ENCODE measurements around the gene CTBP2.

CTBP2 gene

GRCh38 chr10:125021686-125022344, 138.5 kb downstream of the CTBP2 start:
- Histone ChIP-seq H3K27ac (no peak overlapping the region), H3K4me3 (no peak overlapping the region)

GRCh38 chr10:125020871-125021270, 139.5 kb downstream of the CTBP2 start:
- Histone ChIP-seq H3K27ac (no peak overlapping the region), H3K4me3 (no peak overlapping the region)

DNA sequence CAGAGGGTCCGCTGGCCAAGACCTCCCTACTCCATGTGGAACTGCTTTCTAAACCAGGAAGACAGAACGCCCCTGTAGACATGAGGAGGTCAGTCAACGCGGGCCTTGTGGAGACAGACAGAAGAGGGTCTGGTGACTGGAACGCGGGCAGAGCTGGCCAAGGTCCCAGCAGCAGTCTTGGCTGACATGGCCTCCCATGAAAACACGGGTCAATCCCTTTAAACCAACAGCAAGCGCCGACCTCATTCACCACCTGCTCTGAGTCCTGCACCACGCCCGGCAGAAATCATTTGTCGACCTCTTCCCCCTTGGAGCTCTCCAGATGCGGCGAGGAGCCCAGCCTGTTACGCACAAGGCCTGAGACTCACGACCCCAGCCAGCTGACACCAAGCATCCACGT, 140.0 kb downstream of the CTBP2 start:
- Histone ChIP-seq H3K4me3 (no peak overlapping the region), H3K27ac (no peak overlapping the region)

DNA sequence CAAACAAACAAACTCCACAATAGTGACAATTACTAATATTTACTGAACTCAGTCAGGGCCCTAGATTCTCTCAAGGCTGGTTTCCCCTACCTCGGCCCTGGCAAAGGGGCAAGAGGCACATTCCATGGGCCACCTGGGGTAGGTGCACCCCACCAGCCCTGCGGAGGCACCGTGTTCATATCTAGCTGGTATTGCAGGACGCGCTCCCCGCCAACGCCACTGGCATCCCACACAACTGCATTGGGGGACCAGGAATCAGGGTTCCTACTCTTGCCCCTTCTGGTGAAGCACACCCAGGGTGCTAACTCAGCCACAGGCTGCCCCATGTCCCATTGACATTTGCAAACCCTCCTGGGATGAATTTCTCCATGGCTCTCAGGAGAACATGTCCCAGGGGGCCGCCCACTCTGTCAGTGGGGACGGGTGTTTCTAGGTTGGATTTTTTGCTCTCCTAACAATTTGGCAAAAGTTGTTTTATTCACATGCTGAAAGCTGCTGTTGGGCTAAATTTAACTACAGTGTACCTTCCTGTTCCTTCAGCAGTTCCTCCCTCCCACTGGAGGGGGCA, 141.7 kb downstream of the CTBP2 start:
- Histone ChIP-seq H3K27ac (no peak overlapping the region), H3K4me3 (no peak overlapping the region)

DNA sequence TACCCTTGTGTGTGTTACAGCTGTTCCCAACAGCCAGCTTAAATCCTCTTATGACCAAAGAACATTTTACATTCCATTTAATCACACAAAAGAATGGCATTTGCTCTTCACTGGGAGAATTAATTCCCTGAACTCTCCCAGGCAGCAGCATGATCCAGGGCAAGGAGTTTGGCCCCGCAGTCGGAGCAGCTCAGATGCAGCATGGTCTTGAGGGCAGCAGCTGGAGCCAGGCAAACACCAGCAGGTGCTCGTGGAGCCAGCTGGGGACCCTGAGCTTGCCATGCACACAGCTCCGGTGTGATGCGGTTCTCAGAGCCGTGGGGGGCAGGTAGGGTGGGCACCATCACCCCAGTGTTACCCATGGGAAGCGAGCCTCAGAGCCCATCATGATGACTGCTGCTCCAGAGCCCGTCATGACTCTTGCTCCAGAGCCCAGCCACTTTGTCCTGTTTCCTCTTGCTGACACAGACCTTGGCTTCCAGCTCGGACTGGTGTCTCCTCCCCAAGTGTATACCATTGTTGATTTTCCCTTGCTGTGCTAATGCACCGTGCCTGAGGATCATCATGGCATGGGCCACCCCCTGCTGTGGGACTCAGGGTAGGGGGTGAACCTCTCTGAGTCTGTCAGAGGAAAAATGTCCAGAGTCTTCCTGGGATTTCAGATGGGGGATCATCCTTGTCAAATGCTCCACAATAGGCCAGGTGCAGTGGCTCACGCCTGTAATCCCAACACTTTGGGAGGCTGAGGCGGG, 142.6 kb downstream of the CTBP2 start:
- H3K4me3 ChIP-seq: no peak overlapping the region
- peak overlapping the region in 3 of 21 experiments; percentile 36 to 78 (median 38) for H3K27ac ChIP-seq

DNA sequence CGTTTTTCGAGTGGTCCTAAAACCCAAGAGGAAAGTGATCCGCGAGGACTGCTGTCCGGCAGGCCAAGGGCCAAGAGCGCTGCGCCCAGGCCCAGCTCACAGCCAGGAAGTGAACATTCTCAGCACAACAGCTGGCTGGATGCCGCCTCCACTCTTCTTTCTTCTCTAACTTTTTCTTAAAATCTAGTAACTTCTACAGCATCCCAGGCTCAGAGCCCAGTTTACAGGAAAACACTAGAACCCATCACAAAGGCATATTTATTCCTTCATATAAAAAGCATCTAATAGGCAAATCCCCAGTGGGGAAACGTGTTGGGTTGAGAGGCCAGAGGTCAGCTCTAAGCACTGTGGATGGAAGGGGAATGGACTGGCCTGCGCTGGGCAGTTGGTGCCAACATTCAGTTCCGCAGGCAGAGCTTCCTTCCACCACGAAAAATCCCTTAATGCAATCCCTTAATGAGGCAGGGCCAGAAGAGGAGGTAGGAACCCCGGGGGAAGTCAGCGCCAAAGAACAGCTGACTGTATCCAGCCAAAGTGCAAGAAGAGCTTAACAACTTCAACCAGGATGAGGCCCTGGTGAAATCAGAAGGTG, 143.7 kb downstream of the CTBP2 start:
- Histone ChIP-seq H3K4me3 (no peak overlapping the region), H3K27ac (peak overlapping the region in 11 of 21 experiments; percentile 1 to 78 (median 11))

GRCh38 chr10:125016123-125016522, 144.2 kb downstream of the CTBP2 start:
- Histone ChIP-seq H3K27ac (peak overlapping the region in 11 of 21 experiments; percentile 1 to 78 (median 11)), H3K4me3 (no peak overlapping the region)

DNA sequence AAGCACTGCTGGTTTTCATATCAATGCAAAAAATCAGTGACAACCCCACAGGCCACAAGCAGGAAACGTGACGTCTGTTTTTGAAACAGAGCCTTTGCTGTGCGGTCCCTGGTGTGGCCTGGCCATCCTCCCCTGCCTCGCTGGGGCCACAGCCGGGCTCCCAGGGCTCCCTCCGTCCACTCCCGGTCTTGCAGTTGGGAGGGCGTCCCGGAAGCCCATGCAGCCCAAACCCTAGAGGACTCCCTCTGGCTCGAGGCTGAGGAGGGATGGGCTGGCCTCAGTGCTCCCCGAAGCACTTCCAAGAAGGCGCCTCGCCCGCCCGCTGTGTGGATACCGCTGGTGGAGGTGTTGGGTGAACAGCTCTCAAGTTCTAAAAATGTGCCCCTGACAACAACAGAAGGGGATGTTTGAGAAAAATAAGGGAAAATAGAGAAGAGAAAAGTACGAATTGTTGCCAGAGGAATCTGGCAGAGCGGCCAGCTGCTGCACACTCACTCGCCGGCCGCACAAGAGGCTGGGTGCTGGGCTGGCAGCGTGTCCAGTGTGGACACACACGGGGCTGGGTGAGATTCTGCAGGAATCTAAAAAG, 144.9 kb downstream of the CTBP2 start:
- Histone ChIP-seq H3K27ac (peak overlapping the region in 7 of 21 experiments; percentile 11 to 78 (median 48)), H3K4me3 (no peak overlapping the region)

DNA sequence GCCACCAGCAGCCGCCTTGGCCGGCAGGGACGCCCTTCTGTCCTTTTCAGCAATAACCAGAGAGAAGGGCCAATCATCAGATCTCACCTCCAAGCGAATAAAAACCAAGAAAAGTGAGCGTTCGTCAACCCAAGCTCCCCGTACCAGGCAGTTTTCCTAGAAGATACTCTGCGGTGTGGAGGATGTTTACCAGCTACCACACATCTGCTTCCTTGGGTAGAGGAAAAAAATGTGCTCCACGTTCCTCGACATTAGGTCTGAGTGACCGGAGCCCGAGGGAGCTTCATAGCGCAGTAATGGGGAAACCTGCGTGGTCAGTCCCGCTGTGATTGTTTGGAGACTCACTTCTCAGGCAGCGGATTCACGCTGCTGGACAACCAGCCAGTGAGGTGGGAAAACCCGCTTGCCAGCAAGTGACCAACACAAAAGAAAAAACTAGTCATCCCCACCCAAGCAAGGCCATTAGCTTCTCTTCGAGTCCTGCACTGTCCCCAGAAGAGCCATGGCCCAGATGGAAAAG, 145.5 kb downstream of the CTBP2 start:
- Histone ChIP-seq H3K4me3 (no peak overlapping the region), H3K27ac (peak overlapping the region in 4 of 21 experiments; percentile 48 to 78 (median 53))

- no peak overlapping the region for H3K4me3 ChIP-seq
- peak overlapping the region in 2 of 21 experiments; percentile 15 to 48 for H3K27ac ChIP-seq
Observed at GRCh38 chr10:125014086-125014830, 146.1 kb downstream of the CTBP2 start.

DNA sequence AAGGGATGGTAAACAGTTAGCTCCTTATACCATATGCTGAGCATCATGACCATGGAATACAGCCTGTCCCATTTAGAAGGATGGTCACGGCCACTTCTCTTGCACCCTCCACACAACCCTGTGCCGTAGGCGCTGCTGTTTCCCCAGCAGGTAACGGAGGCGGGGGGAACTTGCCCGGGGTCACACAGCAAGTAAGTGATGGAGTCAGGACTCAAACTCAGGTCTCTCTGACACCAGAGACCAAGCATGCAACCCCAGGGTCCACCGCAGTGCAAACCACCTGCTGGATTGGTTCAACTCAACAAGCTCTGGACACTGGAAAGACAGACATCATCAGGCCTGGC, 146.9 kb downstream of the CTBP2 start:
- no peak overlapping the region for H3K27ac ChIP-seq
- no peak overlapping the region for H3K4me3 ChIP-seq

DNA sequence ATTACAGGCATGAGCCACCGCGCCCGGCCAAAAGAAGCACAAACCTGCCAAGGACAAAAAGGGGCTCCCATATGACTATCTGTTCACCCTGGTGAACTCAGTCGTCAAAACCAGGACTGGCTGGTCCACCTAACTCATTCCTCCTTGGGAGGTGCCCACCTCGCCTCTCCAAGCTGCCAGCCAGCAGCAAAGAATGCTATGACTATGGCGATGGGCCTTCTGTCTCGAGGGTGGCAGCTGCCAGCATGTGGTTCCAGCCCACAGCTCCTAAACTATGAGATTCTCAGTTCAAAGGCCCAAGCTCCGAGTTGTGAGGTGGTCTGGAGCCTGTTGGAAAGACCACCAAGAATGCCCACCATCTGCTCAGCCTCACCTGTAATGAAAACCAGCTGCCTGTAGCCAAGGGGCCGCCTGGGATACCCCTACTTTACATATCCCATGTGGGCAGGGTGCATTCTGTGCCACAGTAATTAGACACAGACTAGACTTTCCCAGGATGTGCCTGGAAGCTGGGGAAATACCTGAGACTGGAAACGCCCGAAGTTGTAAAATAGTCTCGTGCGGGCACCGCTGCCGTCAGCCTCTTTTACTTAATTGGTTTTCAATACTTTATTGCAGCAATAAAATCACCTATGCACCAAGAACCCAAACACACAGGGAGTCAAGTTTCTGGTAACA, 147.4 kb downstream of the CTBP2 start:
- no peak overlapping the region for H3K27ac ChIP-seq

DNA sequence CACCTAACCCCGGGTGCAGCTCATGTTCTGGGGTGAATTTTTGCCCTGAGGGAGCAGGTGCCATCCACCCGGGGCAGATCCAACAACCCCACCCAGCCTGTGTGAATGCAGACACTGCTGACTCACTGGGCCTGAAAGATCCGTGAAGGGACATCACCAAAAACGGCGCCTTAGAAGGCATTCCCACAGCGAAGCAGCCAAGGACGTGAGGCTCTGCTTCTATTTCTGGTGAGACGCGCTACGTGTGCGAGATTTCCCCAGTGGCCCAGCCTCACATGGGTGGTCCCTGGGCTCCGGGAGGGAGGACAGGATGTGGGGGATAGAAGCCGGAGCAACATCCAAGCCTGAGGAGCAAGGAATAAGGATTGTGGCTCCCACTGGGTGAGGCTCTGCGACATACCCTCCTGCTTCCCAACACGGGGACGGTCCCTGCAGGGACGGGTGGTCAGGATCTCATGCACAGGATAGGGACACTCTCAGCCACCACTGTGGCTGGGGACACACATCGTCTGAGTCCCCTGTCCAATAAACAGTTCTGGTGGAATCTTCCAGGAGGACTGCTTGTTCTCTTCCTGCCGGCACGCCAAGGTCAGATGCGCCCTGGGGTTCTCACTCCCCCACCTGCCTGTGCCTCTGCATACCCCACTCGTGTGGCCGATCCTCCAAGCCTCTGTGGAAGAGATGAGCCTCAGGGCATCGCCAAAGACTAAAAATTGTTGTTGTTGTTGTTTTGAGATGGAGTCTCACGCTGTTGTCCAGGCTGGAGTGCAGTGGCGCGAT, 148.2 kb downstream of the CTBP2 start:
- H3K27ac ChIP-seq: peak overlapping the region in 3 of 21 experiments; percentile 2 to 21 (median 14)
- no peak overlapping the region for H3K4me3 ChIP-seq

More for the DNA sequence above, 147.4 kb downstream of the CTBP2 start:
- no peak overlapping the region for H3K4me3 ChIP-seq

DNA sequence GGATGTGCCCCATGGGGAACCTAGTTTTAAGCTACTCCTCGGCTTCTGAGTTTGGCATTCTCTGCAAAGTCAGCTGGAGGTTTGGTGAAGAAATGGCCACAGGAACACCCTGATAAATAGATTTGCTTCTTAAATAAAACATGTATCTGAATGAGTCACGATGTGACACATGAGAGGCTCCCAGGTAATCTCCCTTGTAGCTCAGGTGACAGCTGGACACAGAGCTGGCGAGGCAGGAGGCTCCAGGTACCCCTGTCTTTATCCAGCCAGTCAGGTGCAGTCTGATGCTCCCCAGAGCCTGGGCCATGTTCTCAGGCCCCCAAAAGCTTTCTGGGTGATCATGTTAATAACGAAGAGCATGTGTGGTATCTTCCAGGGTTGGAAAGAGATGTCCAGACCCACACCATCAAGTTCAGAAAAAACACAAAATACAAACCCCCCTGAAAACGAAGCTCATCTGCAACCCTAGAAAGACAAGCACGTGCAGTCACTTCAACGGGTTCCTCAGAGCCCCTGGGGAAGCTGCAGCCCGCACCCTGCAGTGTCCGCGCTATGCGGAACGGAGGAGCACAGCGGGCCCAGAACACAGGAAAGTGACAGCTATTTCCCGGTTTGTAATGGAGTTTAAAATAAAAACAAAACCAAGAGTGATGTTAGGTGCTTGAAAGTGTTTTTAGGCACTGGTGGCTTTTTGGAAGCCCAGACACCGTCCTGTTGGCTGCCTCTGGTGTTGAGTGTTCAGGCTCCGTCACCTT, 149.0 kb downstream of the CTBP2 start:
- Histone ChIP-seq H3K4me3 (no peak overlapping the region), H3K27ac (peak overlapping the region in 1 of 21 experiments; percentile 21)

DNA sequence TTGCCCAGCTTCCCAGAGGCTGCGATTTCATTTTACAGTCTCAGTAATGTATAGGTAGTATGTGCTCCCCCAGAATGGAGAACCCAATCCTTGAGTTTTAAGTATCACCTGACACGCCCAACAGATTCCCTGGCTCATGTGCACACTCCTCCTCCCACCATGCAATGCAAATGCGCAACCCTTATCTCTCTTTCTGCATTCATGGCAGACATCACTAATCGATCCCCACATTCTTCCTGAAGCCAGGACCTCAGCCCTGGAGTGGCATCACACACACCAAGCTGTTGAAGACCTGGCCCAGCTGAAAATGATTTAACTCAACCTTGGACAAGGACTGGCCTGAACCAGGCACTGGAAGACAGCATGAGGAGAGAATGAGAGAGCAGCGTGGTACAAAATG, 150.0 kb downstream of the CTBP2 start:
- Histone ChIP-seq H3K27ac (no peak overlapping the region), H3K4me3 (no peak overlapping the region)

- peak overlapping the region in 2 of 21 experiments; percentile 1 to 22 for H3K27ac ChIP-seq
- no peak overlapping the region for H3K4me3 ChIP-seq
Observed at GRCh38 chr10:125009661-125010161, 150.7 kb downstream of the CTBP2 start.
